IMR-90 (cell line): ENCODE data around the gene COL25A1.

Source experiments
- CTCF ChIP-seq: conservative IDR thresholded peaks from 2 replicates; pipeline ENCODE4 v1.5.1; 2012; ENCODE audit warnings: mild to moderate bottlenecking, low read depth, low read length, improper control_type of control experiment
- MAZ ChIP-seq: IDR thresholded peaks from 2 replicates; pipeline ENCODE4 v1.6.1; 2012; ENCODE audit warnings: low read depth, mild to moderate bottlenecking, low read length, improper control_type of control experiment, moderate library complexity, borderline replicate concordance
- POLR2A ChIP-seq: IDR thresholded peaks from 2 replicates; pipeline ENCODE4 v1.6.1; 2012; ENCODE audit warnings: mild to moderate bottlenecking, low read depth, low read length
- RCOR1 ChIP-seq: IDR thresholded peaks from 2 replicates; pipeline ENCODE4 v1.6.1; 2012; ENCODE audit warnings: mild to moderate bottlenecking, low read length, improper control_type of control experiment; ENCODE audit not compliant: insufficient replicate concordance
- SMC3 ChIP-seq: fragments of 150-350 bp; IDR thresholded peaks from 2 replicates; pipeline ENCODE4 v1.6.1; 2016; ENCODE audit warnings: low read depth, mild to moderate bottlenecking, antibody characterized with exemption, low read length, moderate library complexity

GRCh38 chr4:109215506-109215905 is 87.0 kb downstream of the COL25A1 start:
- TF ChIP-seq CTCF (no peak), RCOR1 (no peak), POLR2A (no peak), SMC3 (no peak), MAZ (no peak)
